Omental fat pad (tissue), 4 donors: ENCODE results near the gene UQCRQ. TPM values are rescaled to one million over a fixed set of nuclear protein-coding genes. Genes with fewer than 3 reads are reported as not detected.
"Not testable (repeated sequence)": the region's sequence is repeated elsewhere in the genome, so short reads cannot be mapped to it uniquely, and the experiment has no call there.

ENCODE experiments used
- ATAC-seq: fragments of 150-250 bp; one replicate; pipeline ENCODE4 v1.9.1; 2016; ENCODE audit warnings: mild to moderate bottlenecking, moderate library complexity; ENCODE audit not compliant: low FRiP score
- DNase-seq: peaks from one replicate; pipeline ENCODE4 v3.0.0-alpha.2; 2019; ENCODE audit warnings: low spot score
- CTCF ChIP-seq, 3 donors: fragments of 450-650 bp; IDR thresholded peaks; one replicate each; pipeline ENCODE4 v1.5.1; 2016 to 2017; ENCODE audit warnings: antibody characterized with exemption in 3 of 3, mild to moderate bottlenecking in 3 of 3, moderate library complexity in 2 of 3
- total RNA-seq, 4 donors: library from RNA; depleted of rRNA; stranded (reverse); fragments of >200 nt; gene quantifications; one replicate each; pipeline ENCODE4 v1.1.0, GENCODE V29; 2016

The UQCRQ gene
- total RNA-seq, 4 donors from 2014 or later = 89.7 to 173 (median 115) TPM

GRCh38 chr5:132854301-132854700 lies 12.1 kb upstream of the UQCRQ start:
- ATAC-seq (no peak), DNase-seq (no peak)

GRCh38 chr5:132854992-132855391 lies 11.4 kb upstream of the UQCRQ start:
- not testable (repeated sequence) for ATAC-seq, DNase-seq

More at GRCh38 chr5:132854301-132854700, 12.1 kb upstream of the UQCRQ start:
- TF ChIP-seq CTCF (IDR thresholded peaks at IDR 0.05) = no peak

GRCh38 chr5:132856011-132856410 lies 10.4 kb upstream of the UQCRQ start:
- no peak for TF ChIP-seq CTCF (IDR thresholded peaks at IDR 0.05)
- DNase-seq (no peak), ATAC-seq (no peak)

GRCh38 chr5:132859889-132860437 lies 6.5 kb upstream of the UQCRQ start:
- no peak for DNase-seq
- ATAC-seq = no peak
- TF ChIP-seq CTCF (IDR thresholded peaks at IDR 0.05) = no peak

- TF ChIP-seq CTCF (IDR thresholded peaks at IDR 0.05) = no peak
These were observed 5.7 kb upstream of the UQCRQ start for GRCh38 chr5:132860742-132861141.

GRCh38 chr5:132865668-132866341 lies 637 bp upstream of the UQCRQ start:
- DNase-seq (no peak), ATAC-seq (peak; percentile 67)
- no peak for TF ChIP-seq CTCF (IDR thresholded peaks at IDR 0.05)

More at GRCh38 chr5:132860742-132861141, 5.7 kb upstream of the UQCRQ start:
- no peak for ATAC-seq
- DNase-seq = no peak

GRCh38 chr5:132867046-132867451 lies 607 bp downstream of the UQCRQ start:
- TF ChIP-seq CTCF (IDR thresholded peaks at IDR 0.05) = no peak
- ATAC-seq = peak; percentile 19
- no peak for DNase-seq
